GM12872 (cell line): ENCODE measurements around the gene NTPCR.

Experiments
- CTCF ChIP-seq: IDR thresholded peaks from 3 replicates; pipeline ENCODE4 v1.5.1; 2011; ENCODE audit warnings: low read depth, mild to moderate bottlenecking, low read length, moderate library complexity; ENCODE audit not compliant: insufficient read depth

Gene NTPCR

GRCh38 chr1:233004451-233004850 lies 54.0 kb downstream of the NTPCR start:
- TF ChIP-seq CTCF = no peak

GRCh38 chr1:233005156-233005555 lies 54.7 kb downstream of the NTPCR start:
- TF ChIP-seq CTCF = no peak

- no peak for TF ChIP-seq CTCF
Observed at GRCh38 chr1:233005703-233006102, 55.3 kb downstream of the NTPCR start.

- TF ChIP-seq CTCF = no peak
Observed at GRCh38 chr1:233006108-233006507, 55.7 kb downstream of the NTPCR start.

- TF ChIP-seq CTCF = no peak
Observed at GRCh38 chr1:233006541-233006973, 56.1 kb downstream of the NTPCR start.

GRCh38 chr1:233010146-233010545 lies 59.7 kb downstream of the NTPCR start:
- TF ChIP-seq CTCF = no peak

- no peak for TF ChIP-seq CTCF
Observed at GRCh38 chr1:233012021-233012420, 61.6 kb downstream of the NTPCR start.

- TF ChIP-seq CTCF = no peak
Observed at GRCh38 chr1:233015965-233016364, 65.6 kb downstream of the NTPCR start.
